Measurements from ENCODE around the gene ELF3. TPM values are rescaled to one million over a fixed set of nuclear protein-coding genes. Genes with fewer than 3 reads are reported as not detected.
A peak's percentile ranks its signal among the peaks of the same experiment; 100 is the strongest.

The ELF3 gene
- total and polyA plus RNA-seq, 2 of the 13 experiments (the other 11 are each of a cell fraction or from before 2014, with no cell fraction given), result 11.5 to 55.1 TPM

- DNase-seq (ENCODE audit: low spot score) (no peak), FAIRE-seq (no peak), ATAC-seq (no peak)
- Histone ChIP-seq H3K27ac (ENCODE audit: extremely low read length, insufficient read depth, low read length) (no peak overlapping the region), H3K9me3 (ENCODE audit: low read length) (no peaks in the 10 kb centered on the region), H3K4me2 (ENCODE audit: low read depth, low read length) (no peak overlapping the region), H2AFZ (ENCODE audit: low read length) (no peak overlapping the region), H4K20me1 (ENCODE audit: insufficient read depth, low read length) (no peaks in the 10 kb centered on the region), H3K4me3 (replicated peaks in 1 of 3; ENCODE audit: insufficient read depth in 1 of 3, low read depth in 2 of 3, low read length in 3 of 3) (no peak overlapping the region), H3K9ac (ENCODE audit: insufficient read depth, low read depth, low read length) (no peak overlapping the region), H3K79me2 (ENCODE audit: insufficient read depth, low read length) (no peaks in the 10 kb centered on the region), H3K36me3 (replicated peaks in 1 of 2; ENCODE audit: control insufficient read depth in 1 of 2, insufficient read depth in 2 of 2, low read length in 2 of 2) (no peaks in the 10 kb centered on the region), H3K4me1 (ENCODE audit: insufficient read depth, low read length) (peaks cover 66% of the 10 kb centered on the region), H3K27me3 (ENCODE audit: control insufficient read depth in 1 of 2, insufficient read depth in 2 of 2, low read length in 2 of 2) (no peaks in the 10 kb centered on the region)
- TF ChIP-seq SMAD9 (CRISPR knock-in tag; IDR thresholded peaks at IDR 0.05), result no peak
- no peak for TF ChIP-seq ZMAT5 (CRISPR knock-in tag; IDR thresholded peaks at IDR 0.05; ENCODE audit: borderline replicate concordance, low read depth)
- TF ChIP-seq RXRA (CRISPR knock-in tag; IDR thresholded peaks at IDR 0.05), result no peak
- TF ChIP-seq NPAS2 (CRISPR knock-in tag; IDR thresholded peaks at IDR 0.05; ENCODE audit: borderline replicate concordance), result no peak
- no peak for TF ChIP-seq HNF4A (CRISPR knock-in tag; IDR thresholded peaks at IDR 0.05)
- TF ChIP-seq ZNF770 (CRISPR knock-in tag; IDR thresholded peaks at IDR 0.05), result peak; percentile 69
- TF ChIP-seq ZNF121 (CRISPR knock-in tag; IDR thresholded peaks at IDR 0.05), result 0 out of 2 replicates have a peak, but pooled peaks have one; percentile 18
- intact Hi-C loops (cut with micrococcal nuclease; ENCODE audit: unreplicated experiment), result no loop called here
- CTCF ChIA-PET (ENCODE audit: low intra/inter-chr PET ratio, low total read pairs), result no interaction called here
- POLR2A ChIA-PET, result interaction anchor here (1.5 to 3.1 kb wide), 2 partner anchors 27 to 49 kb away, joined by 4 to 33 read pairs; partner anchors contain the start of gene ELF3
- in situ Hi-C loops (cut with HindIII; ENCODE audit: extremely low pct_ligation_motif_present, low pct_unique_long_range_greater_than_20kb), result no loop called here
- no TSS peak for BruUV-seq (replicated peaks)
- 73% methylated on average over 7 of the region's 9 CpGs for WGBS (ENCODE audit: low lambda C conversion rate)
Measured at GRCh38 chr1:202036595-202037387, 26.4 kb downstream of the ELF3 start.
